ENCODE results near the gene TMCO2. TPM values are rescaled to one million over a fixed set of nuclear protein-coding genes. Genes with fewer than 3 reads are reported as not detected.
A peak's percentile ranks its signal among the peaks of the same experiment; 100 is the strongest.

Gene TMCO2
- total RNA-seq, 4 donors from 2014 or later, result not detected

GRCh38 chr1:40258445-40258769 is 10.7 kb downstream of the TMCO2 start:
- DNase-seq (ENCODE audit: low spot score in 2 of 2), result no peak
- peak overlapping the region; percentile 77 for H3K4me3 ChIP-seq (ENCODE audit: low read depth, poor library complexity, severe bottlenecking)
- intact Hi-C loops (cut with DNase I; ENCODE audit: low total_unique reads), result no loop called here
- 0 to 1% methylated on average over 10 of the region's 10 CpGs for WGBS, 2 donors
- TF ChIP-seq CTCF (IDR thresholded peaks at IDR 0.05) (no peak), POLR2A (IDR thresholded peaks at IDR 0.05) (no peak)

GRCh38 chr1:40264354-40264781 is 16.6 kb downstream of the TMCO2 start:
- H3K4me3 ChIP-seq (ENCODE audit: low read depth, poor library complexity, severe bottlenecking), result no peak overlapping the region
- WGBS, 2 donors, result 75 to 79% methylated on average over 3 of the region's 3 CpGs
- no peak for DNase-seq (ENCODE audit: low spot score in 2 of 2)
- intact Hi-C loops (cut with DNase I; ENCODE audit: low total_unique reads), result no loop called here
- TF ChIP-seq CTCF (IDR thresholded peaks at IDR 0.05), result no peak
- no peak for TF ChIP-seq POLR2A (IDR thresholded peaks at IDR 0.05)

- H3K4me3 ChIP-seq (ENCODE audit: low read depth, poor library complexity, severe bottlenecking), result no peak overlapping the region
- intact Hi-C loops (cut with DNase I; ENCODE audit: low total_unique reads), result no loop called here
- DNase-seq (ENCODE audit: low spot score in 2 of 2), result no peak
- no peak for TF ChIP-seq POLR2A (IDR thresholded peaks at IDR 0.05)
- no peak for TF ChIP-seq CTCF (IDR thresholded peaks at IDR 0.05)
Observed at GRCh38 chr1:40265298-40265697, 17.6 kb downstream of the TMCO2 start.

GRCh38 chr1:40265919-40266318 is 18.2 kb downstream of the TMCO2 start:
- no peak for TF ChIP-seq POLR2A (IDR thresholded peaks at IDR 0.05)
- no peak for TF ChIP-seq CTCF (IDR thresholded peaks at IDR 0.05)
- DNase-seq (ENCODE audit: low spot score in 2 of 2), result no peak
- no peak overlapping the region for H3K4me3 ChIP-seq (ENCODE audit: low read depth, poor library complexity, severe bottlenecking)
- intact Hi-C loops (cut with DNase I; ENCODE audit: low total_unique reads), result no loop called here

- H3K4me3 ChIP-seq (ENCODE audit: low read depth, poor library complexity, severe bottlenecking), result no peak overlapping the region
- TF ChIP-seq CTCF (IDR thresholded peaks at IDR 0.05), result no peak
- no peak for DNase-seq (ENCODE audit: low spot score in 2 of 2)
- intact Hi-C loops (cut with DNase I; ENCODE audit: low total_unique reads), result no loop called here
- WGBS, 2 donors, result 70 to 73% methylated on average over 6 of the region's 6 CpGs
Observed at GRCh38 chr1:40266786-40267535, 19.2 kb downstream of the TMCO2 start.

- intact Hi-C loops (cut with DNase I; ENCODE audit: low total_unique reads), result no loop called here
- 23 to 24% methylated on average over 2 of the region's 2 CpGs for WGBS, 2 donors
- TF ChIP-seq POLR2A (IDR thresholded peaks at IDR 0.05), result no peak
- TF ChIP-seq CTCF (IDR thresholded peaks at IDR 0.05), result no peak
- no peak for DNase-seq (ENCODE audit: low spot score in 2 of 2)
- no peak overlapping the region for H3K4me3 ChIP-seq (ENCODE audit: low read depth, poor library complexity, severe bottlenecking)
Observed at GRCh38 chr1:40267767-40268187, 20.0 kb downstream of the TMCO2 start.
